ENCODE measurements around the gene OR51B5. TPM values are rescaled to one million over a fixed set of nuclear protein-coding genes. Genes with fewer than 3 reads are reported as not detected.
"Not testable (repeated sequence)": the region's sequence is repeated elsewhere in the genome, so short reads cannot be mapped to it uniquely, and the experiment has no call there.

Gene OR51B5
- total RNA-seq, 4 donors from 2014 or later: not detected

- DNase-seq: no peak
- 49 to 50% methylated on average over 4 of the region's 4 CpGs for WGBS, 2 donors (ENCODE audit: low coverage in 1 of 2)
- Histone ChIP-seq H3K4me3 (no peak overlapping the region), H3K36me3 (no peaks in the 10 kb centered on the region), H3K27ac (no peak overlapping the region), H3K4me1 (no peaks in the 10 kb centered on the region), H3K27me3 (no peaks in the 10 kb centered on the region), H3K9me3 (no peaks in the 10 kb centered on the region)
- in situ Hi-C loops (cut with MboI; ENCODE audit: low pct_ligation_motif_present in 1 of 4, low pct_unique_long_range_greater_than_20kb in 1 of 4, low sequenced_read_pairs in 3 of 4): no loop called here
- TF ChIP-seq POLR2A (IDR thresholded peaks at IDR 0.05) (no peak), CTCF (IDR thresholded peaks at IDR 0.05) (no peak), EP300 (IDR thresholded peaks at IDR 0.05; ENCODE audit: low read depth) (no peak), POLR2AphosphoS5 (IDR thresholded peaks at IDR 0.05) (no peak)
- intact Hi-C loops (cut with DNase I; ENCODE audit: low total_unique reads): no loop called here
Observed at GRCh38 chr11:5297721-5298323, 45.5 kb downstream of the OR51B5 start.

- H3K27me3 ChIP-seq; in situ Hi-C loops (cut with MboI; ENCODE audit: low pct_ligation_motif_present in 1 of 4, low pct_unique_long_range_greater_than_20kb in 1 of 4, low sequenced_read_pairs in 3 of 4); H3K4me3 ChIP-seq; H3K4me1 ChIP-seq; H3K9me3 ChIP-seq; DNase-seq; intact Hi-C loops (cut with DNase I; ENCODE audit: low total_unique reads); H3K27ac ChIP-seq; H3K36me3 ChIP-seq: not testable (repeated sequence)
- WGBS, 2 donors (ENCODE audit: low coverage in 1 of 2): 98% methylated on average over 27 of the region's 41 CpGs; no CpG with 5 or more reads in 1 of the 2 donors
Observed at GRCh38 chr11:5294342-5294995, 48.9 kb downstream of the OR51B5 start.

GRCh38 chr11:5293028-5293427 lies 50.3 kb downstream of the OR51B5 start:
- no peak overlapping the region for H3K4me3 ChIP-seq
- DNase-seq: no peak
- in situ Hi-C loops (cut with MboI; ENCODE audit: low pct_ligation_motif_present in 1 of 4, low pct_unique_long_range_greater_than_20kb in 1 of 4, low sequenced_read_pairs in 3 of 4): no loop called here
- no peaks in the 10 kb centered on the region for H3K27me3 ChIP-seq
- TF ChIP-seq POLR2A (IDR thresholded peaks at IDR 0.05) (no peak), POLR2AphosphoS5 (IDR thresholded peaks at IDR 0.05) (no peak), CTCF (IDR thresholded peaks at IDR 0.05) (no peak), EP300 (IDR thresholded peaks at IDR 0.05; ENCODE audit: low read depth) (no peak)
- no peaks in the 10 kb centered on the region for H3K9me3 ChIP-seq
- WGBS, 2 donors (ENCODE audit: low coverage in 1 of 2): 90 to 94% methylated on average over 3 to 8 of the region's 8 CpGs
- no peaks in the 10 kb centered on the region for H3K4me1 ChIP-seq
- no peak overlapping the region for H3K27ac ChIP-seq
- H3K36me3 ChIP-seq: no peaks in the 10 kb centered on the region
- intact Hi-C loops (cut with DNase I; ENCODE audit: low total_unique reads): no loop called here

Small RNAs within 50 kb of the gene (small RNA-seq; reads per million reads assigned to genes)
- 0 reads per million in 4 donors for gene AC104389.3

Other genes starting within 250 kb of the OR51B5 start
- gene OR52A5, start 205.2 kb downstream of the OR51B5 start, total RNA-seq: not detected
- not detected for gene OR52A1, start 188.8 kb downstream of the OR51B5 start, total RNA-seq
- gene OR51V1, start 142.8 kb downstream of the OR51B5 start, total RNA-seq: not detected
- 1 to 10 TPM in 2 of 4 donors, not detected in 2; 1.1 to 2.0 TPM for gene HBB, start 116.5 kb downstream of the OR51B5 start, total RNA-seq
- gene HBD, start 109.0 kb downstream of the OR51B5 start, total RNA-seq: not detected
- not detected for gene HBG1, start 93.7 kb downstream of the OR51B5 start, total RNA-seq
- not detected for gene HBG2, start 88.7 kb downstream of the OR51B5 start, total RNA-seq
- gene HBE1, start 73.6 kb downstream of the OR51B5 start, total RNA-seq: not detected
- not detected for gene OR51B4, start 41.6 kb downstream of the OR51B5 start, total RNA-seq
- not detected for gene OR51B2, start 19.2 kb downstream of the OR51B5 start, total RNA-seq
- not detected for gene OR51B6, start 8.0 kb upstream of the OR51B5 start, total RNA-seq
- not detected for gene OR51M1, start 40.3 kb upstream of the OR51B5 start, total RNA-seq
- gene OR51Q1, start 78.6 kb upstream of the OR51B5 start, total RNA-seq: not detected
- gene OR51I1, start 98.0 kb upstream of the OR51B5 start, total RNA-seq: not detected
- not detected for gene OR51I2, start 105.8 kb upstream of the OR51B5 start, total RNA-seq
- not detected for gene OR52D1, start 145.2 kb upstream of the OR51B5 start, total RNA-seq
- gene UBQLN3, start 166.4 kb upstream of the OR51B5 start, total RNA-seq: under 1 TPM in 2 of 4 donors, not detected in 2; 0.64 to 0.75 TPM
- gene UBQLNL, start 173.2 kb upstream of the OR51B5 start, total RNA-seq: 1 to 10 TPM in 1 of 4 donors, under 1 TPM in 2, not detected in 1; 0.41 to 1.8 (median 0.48) TPM
- gene OR52H1, start 205.0 kb upstream of the OR51B5 start, total RNA-seq: under 1 TPM in 1 of 4 donors, not detected in 3; 0.79 TPM
- gene OR52B6, start 237.4 kb upstream of the OR51B5 start, total RNA-seq: not detected